Parathyroid adenoma (tissue), 2 donors: ENCODE results near the gene COPZ1.

Source experiments
- H2AFZ ChIP-seq: fragments of 300-600 bp; sonication (generic); one replicate; pipeline ENCODE4 v1.7.0; 2017; ENCODE audit warnings: antibody characterized with exemption, mild to moderate bottlenecking
- H3K27ac ChIP-seq: fragments of 300-600 bp; sonication (generic); one replicate; pipeline ENCODE4 v1.7.0; 2017
- H3K27me3 ChIP-seq: fragments of 300-600 bp; sonication (generic); one replicate; pipeline ENCODE4 v1.7.0; 2017; ENCODE audit warnings: low read length; ENCODE audit not compliant: control insufficient read depth, insufficient read depth
- H3K36me3 ChIP-seq: fragments of 300-600 bp; sonication (generic); one replicate; pipeline ENCODE4 v1.7.0; 2017; ENCODE audit warnings: low read length; ENCODE audit not compliant: control insufficient read depth, insufficient read depth
- H3K4me1 ChIP-seq: fragments of 300-600 bp; sonication (generic); one replicate; pipeline ENCODE4 v1.7.0; 2017; ENCODE audit warnings: control low read depth
- H3K4me2 ChIP-seq: fragments of 300-600 bp; sonication (generic); one replicate; pipeline ENCODE4 v1.7.0; 2017; ENCODE audit warnings: low read length
- H3K4me3 ChIP-seq: fragments of 300-600 bp; sonication (generic); one replicate; pipeline ENCODE4 v1.7.0; 2017; ENCODE audit warnings: low read depth, low read length
- H3K79me2 ChIP-seq: fragments of 300-600 bp; sonication (generic); one replicate; pipeline ENCODE4 v1.7.0; 2017; ENCODE audit warnings: control low read depth
- H3K9ac ChIP-seq: fragments of 300-600 bp; sonication (generic); one replicate; pipeline ENCODE4 v1.7.0; 2017; ENCODE audit warnings: mild to moderate bottlenecking
- H3K9me3 ChIP-seq: fragments of 300-600 bp; sonication (generic); one replicate; pipeline ENCODE4 v1.7.0; 2017; ENCODE audit warnings: low read length; ENCODE audit not compliant: control insufficient read depth
- TF ChIP-seq, protein P1 (sequence below): fragments of 300-600 bp; sonication (generic); IDR thresholded peaks from one replicate; pipeline ENCODE4 v1.7.0; 2017; ENCODE audit warnings: antibody characterized with exemption, mild to moderate bottlenecking
- donor health status: primary hyperparathyroidism.

COPZ1 gene

DNA sequence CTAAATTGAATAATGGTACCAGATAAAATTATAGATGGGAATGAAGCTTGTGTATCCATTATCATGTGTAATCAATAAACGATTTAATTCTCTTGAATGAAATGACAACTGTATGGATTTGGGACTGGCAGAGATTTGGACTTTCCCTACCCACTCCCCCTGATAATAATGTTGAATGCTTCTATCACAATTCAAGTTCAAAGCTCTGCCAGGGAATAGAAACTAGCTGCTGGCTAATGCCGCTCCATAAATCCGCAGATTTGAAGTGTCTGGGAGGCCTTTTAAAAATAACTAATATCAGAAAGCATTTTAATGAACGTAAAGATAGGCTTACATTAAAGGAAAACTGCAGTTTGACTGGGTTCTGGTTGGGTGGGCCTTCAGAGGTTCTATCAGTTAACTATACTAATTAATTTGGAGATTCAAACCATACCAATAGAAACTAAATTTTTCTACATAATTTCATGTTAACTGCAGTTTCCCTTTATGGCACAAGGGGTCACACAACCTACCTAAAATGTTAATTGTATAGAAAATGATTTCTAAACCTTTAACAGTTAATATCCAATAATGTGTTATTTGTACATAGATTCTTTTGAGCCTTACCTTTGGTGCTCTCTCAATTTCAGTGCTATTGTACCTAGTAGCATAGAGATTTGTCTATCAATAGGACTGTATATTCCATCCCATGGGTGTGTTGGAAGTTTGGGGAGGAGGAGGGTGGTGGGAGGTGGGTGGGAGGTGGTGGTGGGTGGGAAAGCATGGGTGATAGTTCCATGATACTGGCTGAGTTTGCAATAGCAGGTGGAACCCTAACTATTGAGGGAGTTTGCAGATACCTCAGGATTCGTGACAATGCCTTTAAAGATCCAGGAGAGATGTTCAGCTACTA, 39.5 kb upstream of the COPZ1 start:
- H3K27me3 ChIP-seq: no peaks in the 10 kb centered on the region
- H3K4me2 ChIP-seq: no peak overlapping the region
- no peaks in the 10 kb centered on the region for H3K36me3 ChIP-seq
- H3K4me3 ChIP-seq: peak overlapping the region; percentile 18
- TF ChIP-seq, protein P1, sequence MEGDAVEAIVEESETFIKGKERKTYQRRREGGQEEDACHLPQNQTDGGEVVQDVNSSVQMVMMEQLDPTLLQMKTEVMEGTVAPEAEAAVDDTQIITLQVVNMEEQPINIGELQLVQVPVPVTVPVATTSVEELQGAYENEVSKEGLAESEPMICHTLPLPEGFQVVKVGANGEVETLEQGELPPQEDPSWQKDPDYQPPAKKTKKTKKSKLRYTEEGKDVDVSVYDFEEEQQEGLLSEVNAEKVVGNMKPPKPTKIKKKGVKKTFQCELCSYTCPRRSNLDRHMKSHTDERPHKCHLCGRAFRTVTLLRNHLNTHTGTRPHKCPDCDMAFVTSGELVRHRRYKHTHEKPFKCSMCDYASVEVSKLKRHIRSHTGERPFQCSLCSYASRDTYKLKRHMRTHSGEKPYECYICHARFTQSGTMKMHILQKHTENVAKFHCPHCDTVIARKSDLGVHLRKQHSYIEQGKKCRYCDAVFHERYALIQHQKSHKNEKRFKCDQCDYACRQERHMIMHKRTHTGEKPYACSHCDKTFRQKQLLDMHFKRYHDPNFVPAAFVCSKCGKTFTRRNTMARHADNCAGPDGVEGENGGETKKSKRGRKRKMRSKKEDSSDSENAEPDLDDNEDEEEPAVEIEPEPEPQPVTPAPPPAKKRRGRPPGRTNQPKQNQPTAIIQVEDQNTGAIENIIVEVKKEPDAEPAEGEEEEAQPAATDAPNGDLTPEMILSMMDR: peak; percentile 27
- H3K9ac ChIP-seq: no peak overlapping the region
- H2AFZ ChIP-seq: no peak overlapping the region
- H3K9me3 ChIP-seq: no peaks in the 10 kb centered on the region
- H3K4me1 ChIP-seq: peaks cover 19% of the 10 kb centered on the region
- H3K79me2 ChIP-seq: peaks cover 14% of the 10 kb centered on the region
- H3K27ac ChIP-seq: no peak overlapping the region

DNA sequence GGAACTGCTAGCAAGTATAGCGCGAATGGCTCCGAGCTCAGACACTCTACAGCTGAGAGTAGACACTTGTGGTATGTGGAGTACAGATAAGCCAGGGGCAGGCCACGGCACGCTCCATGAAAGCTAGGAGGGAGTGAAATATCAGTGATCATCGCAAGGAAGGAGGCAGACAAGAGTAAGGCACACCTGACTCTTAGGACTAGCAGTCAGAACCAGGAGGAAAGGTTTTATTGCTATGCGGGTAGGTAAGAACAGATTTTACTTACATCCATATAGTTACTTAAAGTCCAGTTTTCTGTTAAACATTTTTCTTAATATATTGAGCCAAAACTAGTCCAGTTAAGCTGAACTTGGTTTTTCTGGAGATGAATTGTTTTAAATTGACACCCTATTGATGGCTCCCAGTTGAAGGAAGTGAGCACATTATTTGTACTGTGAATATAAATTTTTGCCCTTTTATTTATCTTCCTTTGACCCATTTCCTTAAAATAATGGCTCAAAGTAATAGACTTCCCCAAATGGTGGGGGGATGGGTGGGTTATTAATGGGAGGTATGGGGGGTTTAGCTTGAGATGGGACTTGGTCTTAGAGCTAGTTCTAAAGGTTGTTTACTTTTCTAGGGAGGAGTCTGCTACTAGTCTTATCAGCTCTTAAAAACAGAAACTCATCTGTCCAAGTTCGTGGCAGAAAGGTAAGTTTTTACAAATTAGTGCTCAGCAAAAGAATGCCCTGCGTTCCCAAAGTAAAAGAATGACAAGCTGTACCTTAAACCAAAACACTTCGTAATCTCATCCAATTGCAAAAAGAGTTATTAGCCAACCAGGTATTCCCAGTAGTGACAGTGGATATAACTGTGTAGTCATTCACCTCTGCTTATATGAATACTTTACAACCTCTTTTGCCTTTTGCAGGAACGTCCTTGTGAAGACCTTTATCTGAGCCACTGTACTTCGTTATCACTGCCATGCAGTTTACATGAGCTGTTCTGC, 38.6 kb upstream of the COPZ1 start:
- Histone ChIP-seq H3K27ac (no peak overlapping the region), H3K36me3 (no peaks in the 10 kb centered on the region), H3K27me3 (no peaks in the 10 kb centered on the region), H3K9ac (no peak overlapping the region), H3K9me3 (no peaks in the 10 kb centered on the region), H3K79me2 (peaks cover 7% of the 10 kb centered on the region), H3K4me2 (no peak overlapping the region), H2AFZ (no peak overlapping the region), H3K4me1 (peaks cover 19% of the 10 kb centered on the region), H3K4me3 (no peak overlapping the region)
- TF ChIP-seq, protein P1: no peak

DNA sequence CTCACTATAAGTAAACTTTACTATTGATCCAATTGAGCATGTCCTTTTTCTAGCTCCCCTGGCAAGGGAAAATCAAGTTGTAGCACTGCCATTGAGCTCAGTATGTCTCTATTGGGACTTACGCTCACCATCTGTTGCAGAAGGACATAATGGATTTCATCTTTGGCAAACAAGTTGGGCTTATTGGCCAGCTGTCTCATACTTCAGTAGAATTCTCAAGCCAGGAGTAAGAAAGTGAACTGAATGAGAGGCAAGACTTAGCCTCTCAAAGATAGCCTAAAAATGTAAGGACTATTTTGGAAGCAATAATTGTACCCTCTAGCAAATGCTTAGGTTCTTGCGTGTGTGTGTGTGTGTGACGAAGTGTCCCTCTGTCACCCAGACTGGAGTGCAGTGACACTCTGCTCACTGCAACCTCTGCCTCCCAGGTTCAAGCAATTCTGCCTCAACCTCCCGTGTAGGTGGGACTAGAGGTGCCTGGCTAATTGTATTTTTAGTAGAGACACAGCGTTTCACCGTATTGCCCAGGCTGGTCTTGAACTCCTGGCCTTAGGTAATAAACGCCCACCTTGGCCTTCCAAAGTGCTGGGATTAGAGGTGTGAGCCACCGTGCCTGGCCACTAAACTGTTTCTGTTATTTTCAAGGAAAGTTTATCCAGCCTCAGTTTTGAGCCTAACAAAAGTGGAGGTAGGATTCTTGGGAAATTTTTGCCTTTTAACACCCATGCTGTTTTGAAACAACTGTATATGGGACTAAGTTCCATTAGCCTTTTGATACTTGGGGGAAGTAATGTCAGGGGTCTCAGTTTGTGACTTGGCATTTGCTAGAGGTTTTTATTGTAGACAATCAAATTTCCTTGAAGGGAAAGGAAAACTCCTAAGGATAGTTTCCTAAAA, 37.4 kb upstream of the COPZ1 start:
- peaks cover 16% of the 10 kb centered on the region for H3K4me1 ChIP-seq
- no peak overlapping the region for H3K27ac ChIP-seq
- H2AFZ ChIP-seq: no peak overlapping the region
- TF ChIP-seq, protein P1: no peak
- H3K9ac ChIP-seq: no peak overlapping the region
- no peaks in the 10 kb centered on the region for H3K36me3 ChIP-seq
- H3K4me2 ChIP-seq: no peak overlapping the region
- H3K4me3 ChIP-seq: no peak overlapping the region
- peaks cover 2% of the 10 kb centered on the region for H3K79me2 ChIP-seq
- H3K9me3 ChIP-seq: no peaks in the 10 kb centered on the region
- no peaks in the 10 kb centered on the region for H3K27me3 ChIP-seq

DNA sequence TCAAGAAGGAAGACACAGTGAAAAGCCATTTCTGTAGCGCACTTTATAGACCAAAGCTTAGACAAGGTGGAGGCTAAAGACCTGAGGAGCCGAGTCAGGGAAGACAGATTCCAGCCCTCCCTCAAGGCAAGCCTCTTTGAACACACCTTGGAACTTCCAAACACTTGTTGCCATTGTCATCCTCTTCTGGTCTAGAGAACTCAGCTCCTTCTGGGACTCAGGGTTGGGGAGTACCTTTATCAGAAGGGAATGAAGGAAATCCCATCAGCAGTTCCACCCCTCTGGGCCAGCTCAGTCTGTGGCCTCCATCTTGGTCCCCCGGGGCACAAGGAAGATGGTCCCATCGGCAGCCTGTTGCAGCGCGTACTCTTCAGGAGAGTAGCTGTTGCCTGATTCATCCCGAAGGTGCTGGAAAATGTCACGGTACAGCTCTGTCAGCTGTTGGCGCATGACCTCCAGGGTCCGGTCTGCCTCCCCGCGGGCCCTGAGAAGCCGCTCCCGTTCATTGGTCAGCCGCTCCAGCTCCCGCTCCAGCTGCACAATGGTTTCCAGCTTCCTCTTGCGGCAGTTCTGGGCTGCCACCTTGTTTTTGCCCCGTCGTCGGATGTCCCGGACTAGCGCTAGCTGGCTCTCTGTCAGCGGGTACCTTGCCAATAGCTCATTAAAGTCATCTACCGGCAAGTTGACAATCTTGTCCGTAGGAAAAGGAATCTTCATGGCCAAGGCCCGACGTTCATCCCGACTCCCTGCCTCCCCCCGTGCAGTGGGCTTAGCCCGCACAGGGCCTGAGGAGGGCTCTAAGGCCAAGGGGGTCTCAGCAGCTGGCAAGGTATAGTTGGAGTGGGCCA, 32.6 kb upstream of the COPZ1 start:
- H3K9ac ChIP-seq: no peak overlapping the region
- H3K9me3 ChIP-seq: no peaks in the 10 kb centered on the region
- peaks cover 14% of the 10 kb centered on the region for H3K4me1 ChIP-seq
- H3K79me2 ChIP-seq: no peaks in the 10 kb centered on the region
- no peak overlapping the region for H3K4me3 ChIP-seq
- H3K27ac ChIP-seq: no peak overlapping the region
- no peak overlapping the region for H2AFZ ChIP-seq
- TF ChIP-seq, protein P1: no peak
- H3K4me2 ChIP-seq: no peak overlapping the region
- no peaks in the 10 kb centered on the region for H3K27me3 ChIP-seq
- no peaks in the 10 kb centered on the region for H3K36me3 ChIP-seq
